NCI-H748 (cell line): ENCODE results near the gene FDCSP.
A peak's percentile ranks its signal among the peaks of the same experiment; 100 is the strongest.
"Not testable (repeated sequence)": the region's sequence is repeated elsewhere in the genome, so short reads cannot be mapped to it uniquely, and the experiment has no call there.

ENCODE experiments used
- DNase-seq: peaks from one replicate; lab custom pipeline; 2025; ENCODE audit not compliant: unreplicated experiment; lab: John Stamatoyannopoulos, UW

The FDCSP gene

GRCh38 chr4:70239131-70239883, 13.4 kb downstream of the FDCSP start:
- no peak for DNase-seq

DNA sequence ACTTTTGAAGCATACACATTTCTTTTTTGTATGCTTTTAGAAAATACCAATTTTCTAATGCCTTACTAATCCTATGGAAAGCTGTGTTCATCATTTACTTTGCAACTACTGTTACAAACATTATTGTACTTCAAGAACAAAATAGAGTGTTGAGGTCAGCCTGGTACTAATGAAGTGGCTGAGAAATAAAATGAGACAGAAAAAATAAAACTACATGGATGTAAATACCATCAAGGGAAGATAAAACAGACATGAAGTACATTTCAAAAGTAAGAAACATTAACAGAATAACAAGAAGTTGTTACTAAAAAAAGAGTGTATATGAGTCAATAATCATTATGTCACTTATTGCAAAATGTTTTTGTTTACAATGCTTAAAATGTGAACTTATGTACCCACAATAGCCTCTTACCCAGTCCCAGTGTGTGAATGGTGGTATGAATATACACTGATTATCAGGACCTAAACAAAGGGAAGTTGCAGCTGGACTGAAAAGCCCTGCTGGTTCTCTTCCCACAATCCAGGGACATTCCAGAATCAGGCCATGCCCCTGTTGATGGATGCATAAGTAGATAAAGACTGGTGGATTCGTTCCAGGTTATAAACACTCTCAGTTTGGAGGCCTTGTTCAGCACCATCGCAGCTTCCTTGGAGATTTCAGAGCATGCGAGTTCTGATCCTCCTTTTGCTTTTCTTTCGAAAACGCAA, 14.1 kb downstream of the FDCSP start:
- no peak for DNase-seq

DNA sequence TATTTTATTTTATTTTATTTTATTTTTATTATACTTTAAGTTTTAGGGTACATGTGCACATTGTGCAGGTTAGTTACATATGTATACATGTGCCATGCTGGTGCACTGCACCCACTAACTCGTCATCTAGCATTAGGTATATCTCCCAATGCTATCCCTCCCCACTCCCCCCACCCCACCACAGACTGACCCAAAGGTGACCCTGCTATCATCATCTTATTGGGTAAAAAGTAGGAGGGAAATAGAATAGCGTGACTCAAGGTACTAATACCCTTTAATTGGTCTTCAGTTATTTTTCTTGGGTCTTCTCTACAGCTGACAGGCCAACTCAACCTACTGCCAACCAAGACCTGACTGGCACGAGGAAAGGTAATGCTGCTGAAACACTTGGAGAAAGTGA, 16.4 kb downstream of the FDCSP start, which contains the start of gene CSN3:
Gene CSN3 (plus strand): TSS at position 301 of the 400 bp plus-strand sequence. CDS start 2,223 bp downstream, outside the sequence.
- DNase-seq: not testable (repeated sequence)

- DNase-seq: no peak
These were observed 17.2 kb downstream of the FDCSP start for GRCh38 chr4:70243091-70243490.

DNA sequence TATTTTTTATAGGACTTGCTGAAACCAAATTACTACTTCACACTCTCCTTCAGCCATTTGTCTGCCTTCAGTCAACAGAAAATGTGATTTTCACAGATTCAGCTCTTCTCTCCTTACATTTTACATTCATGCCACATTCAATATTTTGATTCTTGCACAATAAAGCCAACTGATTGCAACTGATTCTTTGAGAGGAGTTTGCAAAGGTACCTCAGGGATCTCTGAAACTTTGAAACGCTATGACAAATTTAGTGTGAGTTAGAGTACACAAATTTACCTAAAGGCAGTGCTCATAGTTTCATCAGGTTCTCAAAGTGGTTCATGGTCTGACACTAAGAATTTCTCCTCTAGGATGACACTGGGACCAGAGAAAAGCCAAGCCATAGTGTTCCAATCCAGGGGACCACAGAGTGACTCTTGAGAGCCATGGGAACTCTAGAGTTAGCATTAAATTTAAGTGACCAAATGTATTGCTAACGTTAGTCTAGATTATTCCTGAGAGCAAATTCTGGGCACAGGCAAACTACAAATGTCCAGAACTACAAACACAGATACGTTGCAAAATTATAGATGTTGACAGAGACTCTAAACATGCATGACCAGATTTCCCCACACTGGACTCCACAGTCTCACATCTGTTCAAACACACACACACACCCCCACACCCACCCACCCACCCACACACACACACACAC, 25.5 kb downstream of the FDCSP start:
- DNase-seq: no peak

- no peak for DNase-seq
These were observed 26.0 kb downstream of the FDCSP start for GRCh38 chr4:70251945-70252277.

- peak; percentile 7 for DNase-seq
These were observed 43.8 kb downstream of the FDCSP start for GRCh38 chr4:70269674-70270073.

DNA sequence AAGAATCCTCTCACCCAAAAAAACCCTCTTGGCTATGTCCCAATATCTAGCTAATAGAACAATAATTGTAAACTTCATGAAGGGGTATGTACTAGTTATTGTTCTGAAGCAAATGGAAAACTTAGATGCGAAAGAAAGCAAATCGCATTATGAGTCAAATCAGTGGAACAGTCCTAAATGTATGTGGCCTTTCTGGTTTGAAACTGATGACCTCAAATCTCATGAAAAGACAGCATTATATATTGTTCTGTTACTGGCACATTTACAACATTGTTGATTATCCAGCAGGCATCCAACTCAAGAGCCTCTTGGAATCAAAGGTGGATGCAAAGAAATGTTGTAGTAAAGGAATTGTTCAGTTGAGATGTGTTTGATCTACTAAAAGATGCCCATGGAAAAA, 51.2 kb downstream of the FDCSP start:
- no peak for DNase-seq

GRCh38 chr4:70280567-70280966, 54.6 kb downstream of the FDCSP start:
- peak; percentile 49 for DNase-seq
